H1 (cell line): Measurements from ENCODE around the gene BTBD16.

Source experiments
- GABPA ChIP-seq: IDR thresholded peaks from 2 replicates; pipeline ENCODE4 v1.6.1; 2011; ENCODE audit warnings: mild to moderate bottlenecking, low read length, moderate library complexity, borderline replicate concordance; ENCODE audit not compliant: insufficient read depth
- JUND ChIP-seq: IDR thresholded peaks from 2 replicates; pipeline ENCODE4 v1.6.1; 2011; ENCODE audit warnings: mild to moderate bottlenecking, improper control_type of control experiment, low read length
- SRF ChIP-seq: IDR thresholded peaks from 2 replicates; pipeline ENCODE4 v1.6.1; 2011; ENCODE audit warnings: mild to moderate bottlenecking, low read depth, low read length, moderate library complexity

DNA sequence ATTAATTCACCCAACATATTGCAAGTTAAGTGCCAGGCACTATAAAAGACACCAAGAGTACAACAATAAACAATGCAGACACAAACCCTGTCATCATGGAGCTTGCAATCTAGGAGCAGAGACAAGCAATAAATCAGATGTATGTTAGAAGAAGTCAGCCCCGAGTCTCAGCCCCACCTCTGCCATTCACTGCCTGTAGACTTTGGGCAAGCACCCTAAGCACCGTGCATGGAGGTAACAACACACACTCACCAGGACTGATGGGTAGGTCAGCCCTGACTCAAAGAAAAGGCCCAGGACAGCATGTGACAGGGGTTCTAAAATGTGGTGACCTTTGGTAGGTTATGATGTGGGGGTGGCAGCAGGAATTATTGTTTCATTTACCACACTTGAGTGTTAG lies 54.1 kb downstream of the BTBD16 start:
- no peak for TF ChIP-seq JUND
- no peak for TF ChIP-seq GABPA
- TF ChIP-seq SRF: no peak
